HG03103 (cell line): Measurements from ENCODE around the gene EYA2.
"Not testable (repeated sequence)": the region's sequence is repeated elsewhere in the genome, so short reads cannot be mapped to it uniquely, and the experiment has no call there.

ENCODE experiments used
- ATAC-seq: cut with Tn5 transposase; IDR thresholded peaks from one replicate; pipeline ENCODE4 v1.9.1; 2021; ENCODE audit warnings: low read depth; ENCODE audit not compliant: unreplicated experiment

Gene EYA2

GRCh38 chr20:46951405-46951804, 56.8 kb downstream of the EYA2 start:
- no peak for ATAC-seq

GRCh38 chr20:46951840-46952497, 57.3 kb downstream of the EYA2 start:
- no peak for ATAC-seq

- no peak for ATAC-seq
Measured at GRCh38 chr20:46953596-46953995, 59.0 kb downstream of the EYA2 start.

GRCh38 chr20:46954490-46955038, 59.9 kb downstream of the EYA2 start:
- ATAC-seq, result no peak

- no peak for ATAC-seq
Measured at GRCh38 chr20:46955601-46956556, 61.2 kb downstream of the EYA2 start.

- no peak for ATAC-seq
Measured at GRCh38 chr20:46959081-46959692, 64.5 kb downstream of the EYA2 start.

GRCh38 chr20:46959821-46960220, 65.2 kb downstream of the EYA2 start:
- ATAC-seq, result no peak

DNA sequence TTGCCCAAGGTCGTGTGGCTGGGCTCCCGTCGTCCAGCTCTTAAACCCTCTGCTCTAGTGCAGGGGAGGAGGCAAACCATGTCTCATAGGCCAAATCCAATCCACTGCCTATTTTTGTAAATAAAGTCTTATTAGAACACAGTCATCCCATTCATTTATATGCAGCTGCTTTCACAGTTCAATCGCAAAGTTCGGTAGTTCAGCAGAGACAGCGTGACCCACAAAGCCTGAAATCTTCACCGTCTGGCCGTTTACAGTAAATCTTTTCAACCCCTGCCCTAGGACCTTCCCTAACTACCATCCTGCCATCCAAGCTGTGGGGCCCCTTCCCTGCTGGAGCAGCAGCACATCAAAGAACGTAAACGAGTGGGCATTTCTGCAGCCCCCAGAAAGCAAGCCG, 65.9 kb downstream of the EYA2 start:
- no peak for ATAC-seq

- ATAC-seq, result not testable (repeated sequence)
Measured at GRCh38 chr20:46961968-46962367, 67.3 kb downstream of the EYA2 start.

DNA sequence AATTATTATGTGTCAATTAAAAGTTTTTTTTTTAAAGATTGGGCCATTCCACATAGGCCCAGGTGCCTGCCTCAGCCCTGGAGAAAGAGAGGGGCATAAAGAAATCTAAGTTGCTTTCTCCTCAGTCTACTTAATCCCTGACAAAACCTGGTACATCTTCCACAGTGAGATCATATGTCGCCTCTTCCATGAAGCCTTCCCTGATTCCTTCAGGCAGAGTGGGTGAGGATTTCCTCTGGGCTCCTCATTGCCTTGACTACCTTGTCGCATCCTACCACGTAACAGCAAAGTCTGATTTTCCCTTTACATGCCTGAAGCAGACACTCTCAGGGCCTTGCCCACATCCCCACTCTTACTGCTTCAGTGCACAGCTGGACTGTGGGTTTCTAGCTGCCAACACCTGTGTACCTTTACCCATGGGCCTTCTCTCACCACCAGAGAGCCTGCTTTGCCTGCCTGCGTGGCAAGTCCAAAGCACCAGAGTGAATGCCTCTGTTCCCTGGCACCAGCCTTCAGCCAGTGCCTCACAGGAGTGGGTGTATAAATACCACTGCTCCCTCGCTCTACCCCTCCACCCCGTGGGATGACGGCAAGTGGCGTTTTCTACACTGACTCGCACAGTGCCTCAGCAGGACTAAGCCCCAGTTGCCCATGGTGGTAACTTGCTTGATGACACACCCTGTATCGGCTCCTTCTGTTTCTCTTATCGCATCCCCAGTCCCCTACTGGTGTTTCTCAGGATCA, 68.0 kb downstream of the EYA2 start:
- no peak for ATAC-seq

GRCh38 chr20:46963196-46963529, 68.5 kb downstream of the EYA2 start:
- ATAC-seq, result no peak

GRCh38 chr20:46963758-46964617, 69.3 kb downstream of the EYA2 start:
- no peak for ATAC-seq

DNA sequence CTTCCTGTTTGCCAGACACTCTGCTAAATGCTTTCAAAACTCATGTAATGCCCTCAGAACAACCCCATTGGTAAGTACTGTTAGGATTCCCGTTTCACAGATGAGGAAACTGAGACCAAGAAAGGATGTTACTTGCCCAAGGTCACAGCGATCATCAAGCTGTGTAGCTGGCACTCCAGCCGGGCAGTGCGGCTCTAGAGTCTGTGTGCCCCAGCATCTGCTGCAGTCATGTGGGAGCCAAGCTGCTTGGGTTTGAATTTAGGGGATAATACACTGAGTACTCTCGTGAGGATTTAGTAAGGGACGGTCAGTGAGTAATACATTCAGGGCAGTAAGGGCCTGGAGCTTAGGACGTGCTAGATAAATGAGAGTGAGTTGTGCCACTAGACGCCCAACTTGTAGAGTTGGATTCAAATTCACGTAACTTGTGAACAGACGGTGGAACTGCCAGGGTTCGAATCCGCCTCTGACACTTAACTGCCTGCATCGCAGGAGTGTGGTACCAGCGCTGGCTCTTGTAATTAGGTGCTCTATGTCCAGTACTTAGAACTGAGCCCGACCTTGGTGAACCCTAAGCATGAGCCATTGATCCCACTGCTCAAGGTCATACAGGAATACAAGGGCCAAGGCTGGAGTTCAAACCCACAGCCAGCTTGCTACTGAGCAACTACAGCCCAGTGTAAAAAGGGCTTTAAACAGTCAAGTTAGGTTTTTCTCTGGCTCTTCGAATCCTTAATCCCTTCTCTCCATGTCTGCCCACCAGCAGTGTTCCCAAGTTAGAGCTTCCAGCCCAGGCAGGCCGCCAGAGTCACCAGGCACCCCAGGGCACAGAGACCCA, 70.2 kb downstream of the EYA2 start:
- no peak for ATAC-seq

- no peak for ATAC-seq
Measured at GRCh38 chr20:46965477-46965876, 70.8 kb downstream of the EYA2 start.

DNA sequence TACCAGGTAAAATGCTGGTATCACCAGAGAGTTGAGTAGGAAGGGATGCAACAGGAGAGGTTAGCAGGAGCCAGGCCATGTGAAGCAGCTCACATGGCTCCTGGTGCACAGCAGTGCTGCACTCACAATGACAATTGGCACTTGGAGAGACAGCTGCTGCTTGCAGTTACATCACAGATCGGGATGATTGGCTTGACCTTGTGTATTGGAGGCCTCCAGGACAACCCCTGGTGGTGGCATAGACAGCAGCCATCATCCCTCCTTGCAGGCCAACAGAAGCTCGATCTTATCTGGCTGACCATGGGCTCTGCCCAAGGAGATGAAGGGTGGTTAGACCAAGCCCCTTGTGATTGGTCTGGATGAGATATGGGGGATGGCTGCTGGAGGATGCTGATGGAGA, 73.0 kb downstream of the EYA2 start:
- ATAC-seq, result no peak

DNA sequence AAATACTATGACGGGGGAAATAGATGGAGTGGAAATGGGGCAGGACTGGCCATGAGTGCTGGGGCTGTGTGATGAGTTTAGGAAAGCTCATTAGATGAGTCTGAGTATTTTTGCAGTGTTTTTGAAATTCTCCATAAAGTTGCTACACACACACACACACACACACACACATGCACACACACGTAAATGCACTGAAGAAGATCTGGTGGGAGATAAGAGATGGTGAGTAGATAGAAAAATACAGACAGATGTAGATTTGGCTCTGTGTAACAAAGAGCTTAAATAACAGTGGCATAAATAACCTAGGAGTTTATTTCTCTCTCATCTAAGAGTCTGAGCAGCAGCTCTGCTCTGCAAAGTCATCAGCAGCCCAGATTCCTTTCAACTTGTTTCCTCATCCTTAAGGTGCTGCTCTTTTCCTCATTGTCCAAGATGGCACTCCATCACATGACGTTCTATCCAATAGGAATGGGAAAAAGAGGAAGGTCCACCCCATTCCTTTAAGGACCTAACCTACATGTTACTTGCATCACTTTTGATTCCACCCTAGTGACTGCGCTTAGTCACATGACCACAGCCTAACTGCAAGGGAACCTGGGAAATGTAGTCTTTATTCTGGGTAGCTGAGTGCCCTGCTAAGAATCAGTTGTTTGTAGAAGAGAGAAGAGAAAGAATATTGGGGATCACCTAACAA, 76.4 kb downstream of the EYA2 start:
- ATAC-seq, result no peak

GRCh38 chr20:46973766-46974165, 79.1 kb downstream of the EYA2 start:
- ATAC-seq, result no peak
